Measurements from ENCODE around the gene GPRIN1.
"Not testable (repeated sequence)": the region's sequence is repeated elsewhere in the genome, so short reads cannot be mapped to it uniquely, and the experiment has no call there.

The GPRIN1 gene

GRCh38 chr5:176575066-176575465, 34.9 kb downstream of the GPRIN1 start:
- no peak for DNase-seq (ENCODE audit: low read depth)

GRCh38 chr5:176574297-176574591, 35.7 kb downstream of the GPRIN1 start:
- DNase-seq (ENCODE audit: low read depth) = no peak

DNA sequence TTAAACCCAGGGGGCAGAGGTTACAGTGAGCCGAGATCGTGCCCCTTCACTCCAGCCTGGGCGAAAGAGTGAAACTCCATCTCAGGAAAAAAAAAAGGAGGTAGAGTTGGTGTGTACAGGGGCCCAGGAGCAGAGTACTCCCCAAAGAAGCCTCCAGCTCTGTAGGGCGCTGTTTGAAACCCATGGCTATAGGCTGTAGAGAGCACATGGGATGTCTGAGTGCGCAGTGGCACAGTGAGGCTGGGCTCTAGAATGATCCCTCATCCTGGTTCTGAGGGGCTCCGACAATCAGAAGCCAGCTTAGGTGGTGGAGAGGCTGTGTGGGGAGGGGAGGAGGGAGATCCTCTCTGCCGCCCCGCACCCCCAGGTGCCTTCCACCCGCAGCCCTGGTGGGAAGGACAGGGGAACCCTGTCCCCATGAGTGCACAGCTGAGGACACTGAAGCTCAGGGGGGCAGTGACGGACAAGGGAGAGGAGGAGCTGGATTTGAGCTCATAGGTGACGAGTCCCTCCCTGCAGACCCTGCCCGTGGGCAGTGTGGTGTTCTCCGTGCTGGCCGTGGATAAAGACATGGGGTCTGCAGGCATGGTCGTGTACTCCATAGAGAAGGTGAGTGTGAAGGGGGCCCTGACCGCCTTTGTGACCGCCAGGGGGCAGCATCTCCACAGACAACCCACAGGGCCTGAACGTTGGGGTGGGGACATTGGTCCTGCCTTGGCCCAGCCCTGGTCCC, 36.2 kb downstream of the GPRIN1 start:
- peak; percentile 16 for DNase-seq (ENCODE audit: low read depth)

GRCh38 chr5:176570044-176570443, 39.9 kb downstream of the GPRIN1 start:
- DNase-seq (ENCODE audit: low read depth) = no peak

- DNase-seq (ENCODE audit: low read depth) = no peak
Measured at GRCh38 chr5:176568657-176569056, 41.3 kb downstream of the GPRIN1 start.

DNA sequence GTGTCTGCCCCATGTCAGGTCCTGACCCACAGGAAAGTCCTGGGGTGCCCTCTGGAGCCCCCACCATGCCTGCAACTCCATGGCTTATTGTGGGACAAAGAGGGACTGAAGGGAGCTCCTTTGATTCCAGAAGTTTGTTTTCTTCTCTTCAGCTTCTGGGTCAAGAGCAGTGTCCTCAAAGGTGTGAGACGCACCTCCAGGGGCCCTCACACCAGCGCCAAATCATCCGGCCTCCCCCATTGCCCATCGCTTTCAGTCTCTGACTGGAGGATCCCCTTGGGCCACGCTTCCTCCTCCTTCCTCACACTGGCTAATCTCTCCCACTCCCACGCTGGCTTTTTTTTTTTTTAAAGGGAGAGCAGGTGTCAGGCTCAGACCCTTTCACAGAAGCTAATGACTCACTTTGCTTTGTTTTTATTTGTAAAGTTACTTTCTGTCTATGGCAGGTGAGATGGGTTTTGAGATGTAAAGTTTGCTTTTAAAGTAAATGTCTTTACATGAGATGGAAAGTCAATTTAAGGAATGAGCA, 44.1 kb downstream of the GPRIN1 start:
- no peak for DNase-seq (ENCODE audit: low read depth)

GRCh38 chr5:176564002-176564401, 46.0 kb downstream of the GPRIN1 start:
- DNase-seq (ENCODE audit: low read depth) = no peak

DNA sequence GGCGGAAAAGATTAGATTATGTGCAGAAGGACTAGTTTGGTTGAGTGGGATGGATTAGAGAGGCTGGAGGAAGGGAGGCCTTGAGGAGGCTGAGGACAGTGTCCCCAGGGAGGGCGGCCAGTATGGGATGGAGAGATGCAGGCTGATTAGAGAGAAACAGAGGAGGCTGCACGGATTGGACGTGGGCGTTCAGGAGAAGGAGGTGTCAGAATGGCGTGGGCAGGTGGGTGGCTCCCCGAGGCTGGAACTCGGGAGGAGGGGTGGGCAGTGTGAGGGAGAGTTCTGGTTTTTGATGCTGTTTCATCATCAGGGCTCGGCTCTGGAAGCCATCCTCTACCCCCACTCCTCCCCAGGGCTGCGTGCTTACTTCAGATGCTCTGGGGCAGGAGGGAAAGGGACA, 47.8 kb downstream of the GPRIN1 start:
- no peak for DNase-seq (ENCODE audit: low read depth)

DNA sequence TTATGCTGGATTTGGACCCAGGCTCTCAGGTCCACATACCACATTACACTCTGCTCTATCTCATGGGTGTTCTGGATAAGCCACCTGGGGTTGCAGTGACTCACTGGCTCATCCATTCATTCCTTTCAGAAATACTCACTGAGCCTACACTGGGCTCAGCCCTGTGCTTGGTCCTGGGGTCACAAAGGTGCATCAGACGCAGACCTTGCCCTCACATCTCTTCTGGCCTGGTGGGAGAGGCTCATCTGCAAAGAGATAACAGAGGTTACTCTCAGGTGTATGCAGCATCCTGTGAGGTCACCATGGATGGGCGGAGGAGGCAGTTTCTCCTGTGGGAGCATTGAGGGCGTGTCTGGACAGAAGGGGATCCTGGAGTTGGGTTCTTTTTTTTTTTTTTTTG, 48.7 kb downstream of the GPRIN1 start:
- no peak for DNase-seq (ENCODE audit: low read depth)

GRCh38 chr5:176560364-176560763, 49.6 kb downstream of the GPRIN1 start:
- DNase-seq (ENCODE audit: low read depth) = no peak

GRCh38 chr5:176559683-176560082, 50.3 kb downstream of the GPRIN1 start:
- no peak for DNase-seq (ENCODE audit: low read depth)

GRCh38 chr5:176557846-176558245, 52.1 kb downstream of the GPRIN1 start:
- DNase-seq (ENCODE audit: low read depth) = no peak

DNA sequence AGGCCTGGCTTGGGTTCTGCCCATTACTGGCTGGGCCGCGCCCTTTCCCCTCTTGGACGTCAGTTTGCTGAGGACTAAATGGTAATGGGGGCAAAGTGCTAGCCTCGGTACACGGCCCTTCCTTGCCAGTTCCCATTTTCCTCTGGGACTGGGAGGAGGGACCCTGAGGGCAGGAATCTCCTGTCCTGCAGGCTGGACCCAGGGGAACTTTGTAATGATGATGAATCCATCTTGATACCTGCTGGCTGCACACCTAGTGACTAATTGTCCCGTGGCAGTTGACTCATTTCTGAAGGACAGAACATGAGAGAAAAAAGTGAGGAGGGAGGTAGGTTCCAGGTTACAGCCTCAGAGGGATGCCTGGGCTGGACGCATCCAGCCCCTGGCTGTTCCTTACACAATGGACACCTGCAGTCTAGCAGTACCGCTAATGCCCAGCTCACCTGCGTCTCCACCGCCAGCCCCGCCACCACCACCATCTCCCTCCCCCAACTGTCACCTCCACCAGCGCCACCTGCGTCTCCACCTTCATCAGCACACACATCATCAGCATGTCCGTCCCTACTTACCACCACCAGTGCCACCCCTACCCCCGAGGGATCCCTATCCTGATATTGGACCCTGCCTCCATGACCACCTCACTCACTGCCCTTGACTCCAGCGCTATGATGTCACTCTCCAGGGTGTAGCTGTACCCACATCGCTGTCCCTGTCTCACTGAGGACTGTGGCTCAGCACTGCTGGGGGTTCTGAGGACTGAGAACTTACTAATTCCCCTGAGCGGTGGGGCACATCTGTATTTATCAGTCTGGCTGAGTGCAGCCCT, 56.5 kb downstream of the GPRIN1 start:
- DNase-seq (ENCODE audit: low read depth) = no peak

DNA sequence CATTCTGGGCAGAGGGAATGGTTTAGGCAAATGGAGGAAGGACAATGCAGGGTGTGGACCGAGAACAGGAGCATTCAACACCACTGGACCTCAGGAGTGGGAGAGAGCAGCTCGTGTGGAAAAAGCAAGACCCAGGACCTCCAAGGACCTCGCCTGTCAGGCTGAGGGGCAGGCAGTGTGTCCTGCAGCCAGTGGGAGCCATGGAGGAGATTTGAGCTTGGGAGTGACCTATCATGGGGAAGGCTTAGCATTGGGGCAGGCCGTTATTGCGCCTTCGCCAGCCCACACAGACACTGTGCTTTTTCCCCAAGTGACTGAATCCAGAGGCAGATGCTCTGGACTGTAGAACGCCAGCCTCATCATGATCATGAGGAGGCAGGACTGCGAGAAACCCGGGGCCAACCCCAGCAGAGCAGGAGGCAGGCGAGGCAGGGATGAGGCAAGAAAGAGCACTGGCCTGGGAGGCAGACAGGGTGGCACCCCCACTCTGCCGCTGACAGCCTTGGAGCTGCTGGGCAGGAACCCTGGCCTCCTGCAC, 57.6 kb downstream of the GPRIN1 start:
- no peak for DNase-seq (ENCODE audit: low read depth)

DNA sequence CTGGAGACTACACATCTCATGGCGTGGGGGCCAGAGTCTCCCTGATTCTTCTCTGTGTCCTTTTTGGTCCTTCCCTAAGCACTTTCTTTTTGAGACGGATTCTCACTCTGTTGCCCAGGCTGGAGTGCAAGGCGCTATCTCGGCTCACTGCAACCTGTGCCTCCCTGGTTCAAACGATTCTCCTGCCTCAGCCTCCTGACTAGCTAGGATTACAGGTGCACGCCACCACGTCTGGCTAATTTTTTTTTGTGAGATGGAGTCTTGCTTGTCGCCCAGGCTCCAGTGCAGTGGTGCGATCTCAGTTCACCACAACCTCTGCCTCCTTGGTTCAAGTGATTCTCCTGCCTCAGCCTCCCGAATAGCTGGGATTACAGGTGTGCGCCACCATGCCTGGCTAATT, 59.0 kb downstream of the GPRIN1 start:
- not testable (repeated sequence) for DNase-seq (ENCODE audit: low read depth)

DNA sequence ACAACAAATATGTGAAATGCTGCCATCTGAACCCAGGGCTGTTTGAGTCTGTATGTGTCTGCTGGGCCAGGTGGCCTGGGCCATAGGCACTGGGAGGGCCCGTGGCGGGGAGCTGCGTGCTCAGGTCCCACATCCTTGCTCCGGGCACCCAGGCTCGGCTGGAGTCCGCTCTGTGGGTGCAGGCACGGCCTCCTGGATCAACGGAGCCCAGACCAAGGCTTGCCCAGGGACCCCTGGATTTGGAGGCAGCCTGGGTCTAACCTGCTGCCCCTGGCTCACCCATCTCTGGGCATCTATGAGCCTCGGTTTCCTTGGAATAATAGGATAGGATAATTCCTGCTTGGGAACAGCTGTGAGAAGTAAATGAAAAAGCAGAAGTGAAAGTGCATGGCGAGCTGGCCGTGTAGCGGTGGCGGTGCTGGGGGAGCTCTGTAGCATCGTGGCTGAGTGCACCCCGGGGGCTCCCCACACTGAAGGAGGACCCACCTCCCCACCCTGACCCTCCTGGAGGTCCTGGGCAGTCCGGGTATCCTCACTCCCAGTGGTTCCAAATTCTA, 59.6 kb downstream of the GPRIN1 start:
- no peak for DNase-seq (ENCODE audit: low read depth)

DNA sequence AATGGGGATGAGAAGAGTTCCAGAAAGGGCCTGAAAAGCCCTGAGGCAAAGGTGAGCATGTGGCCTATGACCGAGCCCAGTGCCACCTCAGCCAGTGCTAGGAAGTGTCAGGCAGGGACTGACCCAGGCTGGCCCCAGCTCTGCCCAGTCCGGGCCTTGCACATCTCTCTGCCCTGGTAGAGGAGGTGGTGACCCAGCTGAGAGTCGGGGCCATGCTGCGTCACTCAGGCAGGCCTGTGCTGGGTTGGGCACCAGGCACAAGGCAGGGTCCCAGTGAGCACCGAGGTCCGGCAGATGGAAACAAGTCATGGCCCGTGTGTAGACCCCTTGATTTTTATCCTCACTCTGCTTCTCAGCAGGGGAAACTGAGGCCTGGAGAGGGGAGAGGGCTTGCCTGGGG, 60.1 kb downstream of the GPRIN1 start:
- no peak for DNase-seq (ENCODE audit: low read depth)

GRCh38 chr5:176548967-176549444, 61.0 kb downstream of the GPRIN1 start, which contains the start of gene CDHR2:
Gene CDHR2 (plus strand): TSS chr5:176549342. CDS start chr5:176565353, 16,011 bp downstream.
- no peak for DNase-seq (ENCODE audit: low read depth)

- no peak for DNase-seq (ENCODE audit: low read depth)
Measured at GRCh38 chr5:176547802-176548201, 62.2 kb downstream of the GPRIN1 start.
